GM18502 (cell line): ENCODE measurements around the gene PPEF1.

Experiments used
- ATAC-seq: cut with Tn5 transposase; IDR thresholded peaks from one replicate; pipeline ENCODE4 v1.9.1; 2021; ENCODE audit warnings: mild to moderate bottlenecking; ENCODE audit not compliant: unreplicated experiment, poor library complexity

Gene PPEF1

DNA sequence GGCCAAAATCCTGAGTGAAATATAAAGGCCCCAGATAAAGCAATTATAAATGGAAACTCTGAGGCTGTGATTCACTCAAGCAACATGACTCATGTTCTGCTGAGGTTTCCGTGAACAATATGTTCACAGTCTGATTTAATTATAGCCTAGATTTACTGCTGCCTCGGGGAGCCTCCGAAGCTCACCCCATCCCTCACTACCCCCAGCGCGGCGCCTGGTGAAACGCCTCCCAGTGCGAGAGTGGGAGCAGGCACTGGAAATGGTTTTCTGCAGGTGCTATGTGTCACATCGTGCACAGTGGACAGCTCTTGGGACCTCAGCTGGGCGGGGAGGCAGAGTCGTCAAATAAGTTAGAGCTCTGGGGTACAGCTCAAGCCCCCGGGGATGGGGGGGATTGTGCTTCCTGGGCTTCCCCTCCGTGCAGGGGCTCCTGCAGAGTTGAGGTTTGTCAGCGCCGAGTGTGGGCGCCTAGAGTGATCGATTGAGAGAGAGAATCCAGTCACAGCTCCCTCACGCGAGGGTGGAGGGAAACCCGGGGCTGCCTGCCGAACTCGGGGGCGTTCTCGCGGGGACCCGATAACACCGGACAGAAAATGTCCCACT lies 165.8 kb downstream of the PPEF1 start:
- ATAC-seq, result no peak

DNA sequence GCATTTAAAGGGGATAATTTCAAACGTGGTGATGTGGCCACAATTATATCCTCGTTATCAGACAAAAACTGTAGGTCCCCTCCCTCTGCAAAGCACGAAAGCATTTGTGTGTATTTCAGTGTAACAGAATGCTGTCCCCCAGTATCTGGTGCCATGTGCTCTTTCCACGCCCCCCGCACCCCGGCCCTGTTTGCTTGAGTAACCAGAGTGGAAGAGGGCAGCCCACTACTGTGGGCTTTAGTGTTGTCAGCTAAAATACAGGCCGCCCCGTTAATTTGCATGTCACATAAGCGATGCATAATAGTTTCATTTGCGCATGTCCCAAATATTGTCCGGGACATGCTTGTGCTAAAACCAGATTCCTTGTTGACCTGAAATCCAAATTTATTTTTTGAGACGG lies 166.4 kb downstream of the PPEF1 start:
- no peak for ATAC-seq

DNA sequence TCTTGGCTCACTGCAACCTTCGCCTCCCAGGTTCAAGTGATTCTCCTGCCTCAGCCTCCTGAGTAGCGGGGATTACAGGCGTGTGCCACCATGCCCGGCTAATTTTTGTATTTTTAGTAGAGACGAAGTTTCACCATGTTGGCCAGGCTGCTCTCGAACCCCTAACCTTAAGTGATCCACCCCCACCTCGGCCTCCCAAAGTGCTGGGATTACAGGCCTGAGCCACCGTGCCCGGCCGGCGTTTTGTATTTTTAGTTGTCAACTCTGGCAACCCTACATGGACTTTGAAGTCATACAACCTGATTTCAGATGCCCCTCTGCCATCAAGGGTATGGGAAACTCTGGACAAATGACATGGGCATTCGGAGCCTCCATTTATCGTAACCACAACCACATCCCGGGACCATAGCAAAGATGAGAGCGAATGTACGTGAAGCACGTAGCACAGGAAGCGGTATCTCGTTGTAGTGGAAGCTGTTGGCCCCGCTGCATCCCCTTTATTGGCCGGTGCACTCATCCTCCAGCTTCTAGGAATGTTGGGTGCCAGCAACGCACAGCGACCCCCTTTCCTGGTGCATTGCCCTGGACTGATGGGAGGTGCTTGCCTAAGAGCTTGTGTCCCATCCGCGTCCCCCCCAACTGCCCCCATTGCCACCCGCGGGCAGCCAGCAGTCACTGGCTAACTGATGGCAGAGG lies 167.3 kb downstream of the PPEF1 start:
- no peak for ATAC-seq

DNA sequence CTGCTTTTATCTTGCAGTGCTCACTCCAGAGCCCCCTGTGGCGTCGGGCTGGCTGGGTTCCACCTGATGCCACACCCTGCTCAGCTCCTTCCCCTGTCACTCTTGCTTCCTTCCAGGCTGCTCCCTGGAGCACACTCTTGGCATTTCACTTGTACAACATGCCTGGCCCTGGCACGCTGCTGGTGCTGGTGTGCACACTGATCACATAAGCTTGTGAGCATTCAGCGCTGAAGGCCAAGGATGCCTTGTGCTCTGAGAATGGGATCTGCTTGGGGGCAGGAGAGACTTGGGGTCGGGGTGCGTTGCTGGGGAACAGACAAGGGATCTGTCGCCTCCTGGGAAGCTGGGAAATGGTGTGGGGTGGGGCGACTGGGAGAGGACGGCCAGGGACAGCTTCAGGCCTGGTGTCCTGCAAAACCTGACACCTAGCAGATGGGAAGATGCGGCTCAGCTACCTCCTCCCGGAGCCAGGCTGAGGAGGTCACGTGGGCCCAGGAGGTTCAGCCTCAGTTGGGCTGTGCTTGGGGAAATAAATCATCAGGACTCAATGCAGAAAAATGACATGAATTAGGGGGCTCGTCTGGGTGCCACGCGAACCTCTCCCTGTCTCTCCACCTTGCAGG lies 167.9 kb downstream of the PPEF1 start:
- ATAC-seq, result no peak

DNA sequence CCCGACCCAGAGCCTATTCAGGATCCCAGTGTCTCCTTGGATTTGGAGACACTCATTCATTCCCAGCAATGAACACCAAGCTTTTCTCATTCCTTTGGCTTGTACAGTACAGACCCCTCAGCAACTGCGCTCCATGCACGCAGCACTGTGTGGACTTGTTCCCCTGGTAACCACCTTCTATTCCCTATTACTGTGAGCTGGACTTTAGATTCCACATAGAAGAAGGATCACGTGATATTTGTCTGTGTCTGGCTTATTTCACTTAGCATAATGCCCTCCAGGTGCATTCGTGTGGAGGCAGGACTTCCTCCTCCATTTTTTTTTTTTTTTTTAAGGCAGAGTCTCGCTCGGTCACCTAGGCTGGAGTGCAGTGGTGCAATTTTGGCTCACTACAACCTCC lies 170.0 kb downstream of the PPEF1 start:
- no peak for ATAC-seq
